ENCODE measurements around the gene OXNAD1.

The OXNAD1 gene

DNA sequence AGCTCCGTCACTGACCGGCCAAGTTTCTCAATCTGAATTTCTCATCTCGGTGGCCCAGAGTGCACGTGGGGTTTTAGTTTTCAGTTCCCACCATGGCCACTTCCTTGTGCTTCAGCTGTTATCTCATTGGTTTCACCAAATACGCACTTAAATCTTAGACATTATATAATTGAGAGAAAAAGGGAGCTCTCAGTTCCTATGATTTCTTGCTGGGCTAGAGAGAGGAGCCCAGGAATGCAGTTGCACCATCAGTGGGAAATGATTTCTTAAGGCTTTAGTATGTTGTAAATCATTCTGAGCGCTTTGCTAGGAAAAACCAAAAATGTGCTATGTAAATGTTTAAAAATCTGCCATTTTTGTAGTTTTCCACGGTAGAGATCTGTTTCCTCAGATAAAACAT lies 53.2 kb downstream of the OXNAD1 start:
- no peak for DNase-seq (ENCODE audit: insufficient read length, low spot score)
- no peak for TF ChIP-seq POLR2AphosphoS5 (IDR thresholded peaks at IDR 0.05; ENCODE audit: low read depth, low read length)
- no peak for FAIRE-seq

DNA sequence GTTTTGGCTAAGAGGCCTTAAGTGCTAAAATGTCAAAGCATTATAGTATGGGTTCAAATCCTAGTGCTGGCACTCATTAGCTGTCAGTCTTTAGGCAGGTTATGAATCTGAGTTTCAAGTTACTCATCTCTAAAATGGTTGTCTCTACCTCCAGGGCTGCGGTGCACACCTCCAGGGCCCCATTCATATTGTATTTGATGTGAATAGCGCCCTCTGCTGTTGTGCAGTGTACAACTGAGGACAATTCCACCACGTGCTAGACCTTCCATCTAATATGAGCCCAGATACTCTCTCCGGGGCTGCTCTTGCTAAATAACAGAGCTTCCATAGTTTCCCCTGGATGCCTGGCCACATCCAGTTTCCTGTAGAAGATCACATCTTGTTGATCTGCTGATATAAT lies 54.3 kb downstream of the OXNAD1 start:
- DNase-seq (ENCODE audit: insufficient read length, low spot score) (peak; percentile 34), FAIRE-seq (peak; percentile 58)
- TF ChIP-seq PAX5 (IDR thresholded peaks at IDR 0.05; ENCODE audit: insufficient read depth, low read length, severe bottlenecking) = no peak
- TF ChIP-seq SPI1 (IDR thresholded peaks at IDR 0.05; ENCODE audit: low read depth, low read length) = no peak
- TF ChIP-seq POU2F2 (IDR thresholded peaks at IDR 0.05; ENCODE audit: low read depth, low read length) = no peak
- TF ChIP-seq POLR2AphosphoS5 (IDR thresholded peaks at IDR 0.05; ENCODE audit: low read depth, low read length) = no peak
- TF ChIP-seq POLR2A (IDR thresholded peaks at IDR 0.05; ENCODE audit: low read depth, low read length) = no peak
- no peak for TF ChIP-seq TAF1 (IDR thresholded peaks at IDR 0.05; ENCODE audit: low read depth, low read length)

GRCh38 chr3:16319723-16320122 lies 54.7 kb downstream of the OXNAD1 start:
- FAIRE-seq (no peak), DNase-seq (ENCODE audit: insufficient read length, low spot score) (no peak)
- TF ChIP-seq POLR2A (IDR thresholded peaks at IDR 0.05; ENCODE audit: low read depth, low read length) (no peak), TAF1 (IDR thresholded peaks at IDR 0.05; ENCODE audit: low read depth, low read length) (no peak)

DNA sequence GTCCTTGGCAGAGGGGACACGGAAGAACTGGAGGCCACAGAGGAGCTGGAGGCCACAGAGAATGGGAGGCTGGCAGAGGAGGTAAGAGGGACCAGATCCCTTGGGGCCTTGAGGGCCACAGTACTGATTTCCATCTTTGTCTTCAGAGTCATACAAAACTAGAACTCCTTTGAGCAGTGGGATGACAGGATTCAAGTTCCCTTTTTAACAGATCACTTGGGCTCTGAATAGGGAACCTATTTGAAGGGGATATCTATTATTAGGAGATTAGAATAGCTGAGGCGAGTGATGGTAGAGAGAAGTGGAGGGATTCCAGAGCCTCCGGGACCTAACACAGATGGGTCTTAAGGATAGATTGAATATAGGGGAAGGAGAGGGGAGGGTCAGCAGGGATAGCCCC lies 55.7 kb downstream of the OXNAD1 start:
- no peak for FAIRE-seq
- TF ChIP-seq POLR2AphosphoS5 (IDR thresholded peaks at IDR 0.05; ENCODE audit: low read depth, low read length) (no peak), SPI1 (IDR thresholded peaks at IDR 0.05; ENCODE audit: low read depth, low read length) (no peak), POU2F2 (IDR thresholded peaks at IDR 0.05; ENCODE audit: low read depth, low read length) (no peak), TAF1 (IDR thresholded peaks at IDR 0.05; ENCODE audit: low read depth, low read length) (no peak), PAX5 (IDR thresholded peaks at IDR 0.05; ENCODE audit: insufficient read depth, low read length, severe bottlenecking) (no peak), POLR2A (IDR thresholded peaks at IDR 0.05; ENCODE audit: low read depth, low read length) (no peak)
- DNase-seq (ENCODE audit: insufficient read length, low spot score) = no peak

DNA sequence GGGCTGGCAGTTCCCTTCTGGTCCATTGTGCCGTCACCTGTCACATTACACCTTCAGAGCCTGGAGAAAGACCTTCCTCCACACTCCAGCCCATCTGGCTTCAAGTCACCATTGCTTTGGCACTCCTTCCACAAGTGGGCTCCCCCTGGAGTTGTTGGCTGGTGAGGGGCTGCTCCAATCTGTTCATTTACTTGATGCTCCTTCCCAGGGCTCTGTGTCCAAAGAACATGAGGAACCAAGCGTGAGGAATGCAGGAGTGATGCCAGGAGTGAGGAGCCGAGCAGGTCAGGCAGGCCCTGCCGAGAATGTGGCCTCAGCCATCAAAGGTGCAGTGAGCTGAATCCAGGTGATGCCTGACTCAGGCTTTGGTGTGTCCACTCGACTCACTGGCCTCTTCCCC lies 57.2 kb downstream of the OXNAD1 start:
- TF ChIP-seq POU2F2 (IDR thresholded peaks at IDR 0.05; ENCODE audit: low read depth, low read length) (no peak), POLR2A (IDR thresholded peaks at IDR 0.05; ENCODE audit: low read depth, low read length) (no peak), SPI1 (IDR thresholded peaks at IDR 0.05; ENCODE audit: low read depth, low read length) (no peak), PAX5 (IDR thresholded peaks at IDR 0.05; ENCODE audit: insufficient read depth, low read length, severe bottlenecking) (no peak), POLR2AphosphoS5 (IDR thresholded peaks at IDR 0.05; ENCODE audit: low read depth, low read length) (no peak; the same call in 1 of the 2 replicates), TAF1 (IDR thresholded peaks at IDR 0.05; ENCODE audit: low read depth, low read length) (no peak)
- FAIRE-seq = no peak
- DNase-seq (ENCODE audit: insufficient read length, low spot score) = no peak

- DNase-seq (ENCODE audit: insufficient read length, low spot score) = no peak
- TF ChIP-seq POLR2AphosphoS5 (IDR thresholded peaks at IDR 0.05; ENCODE audit: low read depth, low read length) (no peak), POU2F2 (IDR thresholded peaks at IDR 0.05; ENCODE audit: low read depth, low read length) (no peak), TAF1 (IDR thresholded peaks at IDR 0.05; ENCODE audit: low read depth, low read length) (no peak), PAX5 (IDR thresholded peaks at IDR 0.05; ENCODE audit: insufficient read depth, low read length, severe bottlenecking) (no peak), POLR2A (IDR thresholded peaks at IDR 0.05; ENCODE audit: low read depth, low read length) (no peak), SPI1 (IDR thresholded peaks at IDR 0.05; ENCODE audit: low read depth, low read length) (no peak)
- no peak for FAIRE-seq
These were observed 58.7 kb downstream of the OXNAD1 start for GRCh38 chr3:16323737-16324136.

DNA sequence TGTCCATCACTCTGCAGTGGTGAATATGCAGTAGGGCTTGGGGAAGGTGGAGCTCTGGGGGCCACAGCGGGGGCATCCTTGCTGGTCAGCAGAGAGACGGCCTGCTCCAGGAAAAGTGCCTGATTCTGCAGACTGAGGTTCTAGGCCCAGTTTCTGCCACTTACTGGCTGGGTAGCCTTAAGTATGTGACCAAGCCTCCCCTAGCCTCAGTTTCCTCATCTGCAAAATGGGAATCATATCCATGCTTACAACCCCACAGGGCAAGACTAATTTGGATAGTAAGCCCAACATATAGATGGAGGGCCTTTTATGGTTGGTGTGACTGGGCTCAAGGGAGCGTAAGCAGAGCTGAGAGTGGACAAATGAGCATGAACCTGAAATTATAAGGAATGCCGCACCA lies 60.8 kb downstream of the OXNAD1 start:
- no peak for TF ChIP-seq TAF1 (IDR thresholded peaks at IDR 0.05; ENCODE audit: low read depth, low read length)
- no peak for TF ChIP-seq POLR2AphosphoS5 (IDR thresholded peaks at IDR 0.05; ENCODE audit: low read depth, low read length)
- TF ChIP-seq SPI1 (IDR thresholded peaks at IDR 0.05; ENCODE audit: low read depth, low read length) = no peak
- no peak for TF ChIP-seq PAX5 (IDR thresholded peaks at IDR 0.05; ENCODE audit: insufficient read depth, low read length, severe bottlenecking)
- TF ChIP-seq POU2F2 (IDR thresholded peaks at IDR 0.05; ENCODE audit: low read depth, low read length) = no peak
- no peak for TF ChIP-seq POLR2A (IDR thresholded peaks at IDR 0.05; ENCODE audit: low read depth, low read length)
- DNase-seq (ENCODE audit: insufficient read length, low spot score) (no peak), FAIRE-seq (no peak)

DNA sequence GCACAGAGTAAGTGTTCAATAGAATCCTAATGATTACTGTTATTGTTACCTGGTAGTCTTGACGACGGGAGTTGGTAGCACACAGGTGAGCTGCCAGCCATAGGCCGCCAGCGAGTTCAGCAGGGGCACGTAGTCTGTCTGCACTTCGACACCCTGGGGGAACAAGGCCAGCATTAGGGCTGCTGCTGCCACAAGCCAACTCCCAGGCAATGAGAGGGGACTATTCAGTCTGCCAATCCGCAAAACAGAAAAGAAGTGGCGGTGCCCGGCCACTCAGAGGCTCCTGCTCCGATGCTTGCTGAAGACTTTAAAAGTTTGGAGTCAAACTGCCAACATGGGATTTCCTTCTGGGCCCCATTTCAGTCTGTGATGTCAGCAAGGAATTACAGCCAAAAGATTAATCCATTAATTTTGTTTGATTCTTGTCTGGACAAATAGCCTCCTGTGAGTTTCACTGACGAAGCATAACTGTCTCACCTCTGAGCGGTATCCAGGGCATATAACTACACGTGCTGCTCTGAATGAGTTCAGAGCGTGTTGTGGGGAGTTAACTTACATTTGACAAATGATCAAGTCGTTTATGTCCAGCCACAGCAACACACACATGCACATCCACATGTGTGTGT lies 61.8 kb downstream of the OXNAD1 start:
- TF ChIP-seq POLR2AphosphoS5 (IDR thresholded peaks at IDR 0.05; ENCODE audit: low read depth, low read length) (no peak), TAF1 (IDR thresholded peaks at IDR 0.05; ENCODE audit: low read depth, low read length) (no peak), SPI1 (IDR thresholded peaks at IDR 0.05; ENCODE audit: low read depth, low read length) (no peak), POU2F2 (IDR thresholded peaks at IDR 0.05; ENCODE audit: low read depth, low read length) (no peak), PAX5 (IDR thresholded peaks at IDR 0.05; ENCODE audit: insufficient read depth, low read length, severe bottlenecking) (no peak), POLR2A (IDR thresholded peaks at IDR 0.05; ENCODE audit: low read depth, low read length) (no peak)
- no peak for FAIRE-seq
- DNase-seq (ENCODE audit: insufficient read length, low spot score) = no peak

DNA sequence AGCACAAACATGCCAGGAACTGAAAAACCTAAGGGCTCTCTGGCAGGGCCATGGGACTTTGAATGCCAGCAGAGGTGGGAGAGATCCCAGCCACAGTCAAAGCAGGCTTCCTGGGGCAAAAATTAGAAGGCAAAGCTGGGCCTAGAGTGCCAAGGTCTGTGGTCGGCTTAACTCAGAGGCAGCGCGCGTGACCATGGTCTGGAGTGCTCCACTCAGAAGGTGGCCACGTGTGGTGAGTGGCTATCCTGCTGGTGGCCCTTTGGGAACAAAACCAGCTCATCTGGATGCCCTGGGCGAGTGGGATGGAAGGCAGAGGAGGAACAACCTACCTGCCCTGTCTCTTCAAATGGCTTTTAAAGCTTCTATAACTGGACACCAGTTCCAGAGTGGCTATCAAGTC lies 63.1 kb downstream of the OXNAD1 start:
- TF ChIP-seq TAF1 (IDR thresholded peaks at IDR 0.05; ENCODE audit: low read depth, low read length) (no peak), POLR2A (IDR thresholded peaks at IDR 0.05; ENCODE audit: low read depth, low read length) (no peak), POU2F2 (IDR thresholded peaks at IDR 0.05; ENCODE audit: low read depth, low read length) (no peak), SPI1 (IDR thresholded peaks at IDR 0.05; ENCODE audit: low read depth, low read length) (no peak), PAX5 (IDR thresholded peaks at IDR 0.05; ENCODE audit: insufficient read depth, low read length, severe bottlenecking) (no peak), POLR2AphosphoS5 (IDR thresholded peaks at IDR 0.05; ENCODE audit: low read depth, low read length) (no peak; the same call in 1 of the 2 replicates)
- FAIRE-seq = no peak
- DNase-seq (ENCODE audit: insufficient read length, low spot score) = no peak

DNA sequence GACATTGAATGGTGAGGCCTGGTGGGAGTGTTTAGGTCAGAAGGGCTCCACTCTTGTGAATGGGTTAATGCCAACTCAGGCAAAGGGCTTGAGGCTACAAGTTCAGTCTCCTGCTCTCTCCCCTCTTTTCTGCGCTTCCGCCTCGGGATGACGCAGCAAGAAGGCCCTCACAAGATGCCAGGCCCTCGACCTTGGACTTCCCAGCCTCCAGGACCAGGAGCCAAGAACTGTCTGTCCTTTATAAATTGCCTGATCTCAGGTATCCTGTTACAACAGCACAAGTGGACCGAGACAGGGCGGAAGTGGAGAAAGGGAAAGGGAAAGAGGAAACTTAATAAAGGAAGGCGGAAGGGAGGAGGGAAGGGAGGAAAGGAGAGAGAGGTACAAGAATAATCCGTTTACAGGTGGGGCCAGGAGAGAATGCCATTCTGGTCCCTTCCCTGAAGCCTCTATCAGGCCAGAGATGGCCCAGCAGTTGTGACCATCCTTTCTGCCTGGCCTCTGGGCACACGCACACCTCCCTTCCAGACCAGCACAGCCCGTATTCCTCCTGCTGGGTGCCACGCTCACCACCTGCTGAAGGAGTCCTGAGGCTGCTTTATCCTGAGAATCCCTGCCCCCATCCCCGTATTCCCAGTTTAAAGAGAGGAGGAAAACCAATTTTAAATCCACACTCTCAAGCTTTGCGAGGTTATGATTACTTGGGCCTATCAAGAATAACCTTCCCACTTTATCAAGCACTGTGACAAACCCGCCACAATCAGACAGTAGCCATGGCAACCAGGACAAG lies 64.2 kb downstream of the OXNAD1 start:
- DNase-seq (ENCODE audit: insufficient read length, low spot score) = no peak
- peak; percentile 39; the same call in 1 of the 2 replicates for TF ChIP-seq POLR2AphosphoS5 (IDR thresholded peaks at IDR 0.05; ENCODE audit: low read depth, low read length)
- no peak; the same call in 1 of the 2 replicates for TF ChIP-seq POLR2A (IDR thresholded peaks at IDR 0.05; ENCODE audit: low read depth, low read length)
- no peak for FAIRE-seq
